Peyer's patch (tissue), 4 donors: ENCODE results near the gene TADA2A.
A peak's percentile ranks its signal among the peaks of the same experiment; 100 is the strongest.

Experiments used
- POLR2A ChIP-seq, 2 donors: fragments of 450-650 bp; IDR thresholded peaks; one replicate each; pipeline ENCODE4 v1.5.1; 2017; ENCODE audit warnings: antibody characterized with exemption in 2 of 2, mild to moderate bottlenecking in 2 of 2, moderate library complexity in 2 of 2
- TF ChIP-seq, protein P1 (sequence below), 6 experiments: fragments of 450-650 bp in 4 of 6; fragments of 200-600 bp in 2 of 6; sonication (generic) in 1 of 6; IDR thresholded peaks; one replicate each; pipeline ENCODE4 v1.5.1; 2017 to 2019; ENCODE audit warnings: antibody characterized with exemption in 6 of 6, mild to moderate bottlenecking in 3 of 6, moderate library complexity in 1 of 6

DNA sequence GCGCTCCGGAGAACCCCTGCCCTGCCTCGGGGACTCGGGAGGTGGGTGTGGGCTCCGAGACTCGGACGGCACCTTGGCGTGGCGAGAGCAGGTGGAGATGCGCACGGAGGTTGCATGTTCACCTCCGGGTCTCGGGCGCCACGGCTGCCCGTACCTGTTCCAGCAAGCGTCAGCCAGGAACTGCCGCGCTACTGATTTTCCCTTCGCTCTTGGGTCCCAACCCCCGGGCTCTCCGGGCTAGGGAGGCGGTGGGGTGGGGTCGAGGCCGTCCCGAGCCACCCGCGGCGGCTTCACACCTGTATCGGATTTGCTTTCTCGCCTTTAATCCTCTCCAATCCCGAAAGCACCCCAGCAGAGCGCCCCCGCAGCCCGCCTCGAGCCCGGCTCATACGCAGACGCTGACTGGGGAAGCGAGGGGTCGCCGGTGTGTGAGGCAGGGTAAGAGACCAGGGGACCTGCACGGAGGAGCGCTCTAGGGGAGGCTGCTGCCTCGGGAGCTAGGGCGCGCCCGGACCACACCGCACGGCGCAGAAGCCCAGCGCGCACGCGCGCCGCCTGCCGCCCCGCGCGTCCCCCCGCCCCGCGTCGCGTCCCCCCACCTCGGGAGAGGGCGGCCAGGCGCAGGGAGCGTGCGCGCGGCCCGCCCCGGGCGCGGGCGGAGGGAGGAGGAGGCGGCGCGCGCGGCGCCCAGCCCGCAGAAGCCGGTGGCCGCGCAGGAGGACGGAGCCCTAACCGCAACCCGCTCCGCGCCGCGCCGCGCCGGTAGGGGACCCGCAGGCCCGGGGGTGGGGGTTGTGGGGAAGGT, 82.7 kb downstream of the TADA2A start, which contains the start of gene DUSP14:
- peak in 1 of 2 donors; percentile 13 for TF ChIP-seq POLR2A (IDR thresholded peaks at IDR 0.05)
- TF ChIP-seq, protein P1, sequence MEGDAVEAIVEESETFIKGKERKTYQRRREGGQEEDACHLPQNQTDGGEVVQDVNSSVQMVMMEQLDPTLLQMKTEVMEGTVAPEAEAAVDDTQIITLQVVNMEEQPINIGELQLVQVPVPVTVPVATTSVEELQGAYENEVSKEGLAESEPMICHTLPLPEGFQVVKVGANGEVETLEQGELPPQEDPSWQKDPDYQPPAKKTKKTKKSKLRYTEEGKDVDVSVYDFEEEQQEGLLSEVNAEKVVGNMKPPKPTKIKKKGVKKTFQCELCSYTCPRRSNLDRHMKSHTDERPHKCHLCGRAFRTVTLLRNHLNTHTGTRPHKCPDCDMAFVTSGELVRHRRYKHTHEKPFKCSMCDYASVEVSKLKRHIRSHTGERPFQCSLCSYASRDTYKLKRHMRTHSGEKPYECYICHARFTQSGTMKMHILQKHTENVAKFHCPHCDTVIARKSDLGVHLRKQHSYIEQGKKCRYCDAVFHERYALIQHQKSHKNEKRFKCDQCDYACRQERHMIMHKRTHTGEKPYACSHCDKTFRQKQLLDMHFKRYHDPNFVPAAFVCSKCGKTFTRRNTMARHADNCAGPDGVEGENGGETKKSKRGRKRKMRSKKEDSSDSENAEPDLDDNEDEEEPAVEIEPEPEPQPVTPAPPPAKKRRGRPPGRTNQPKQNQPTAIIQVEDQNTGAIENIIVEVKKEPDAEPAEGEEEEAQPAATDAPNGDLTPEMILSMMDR (IDR thresholded peaks at IDR 0.05), result no peak
